Adipocyte (in vitro differentiated cells): Measurements from ENCODE around the gene ISCU.
"Not testable (repeated sequence)": the region's sequence is repeated elsewhere in the genome, so short reads cannot be mapped to it uniquely, and the experiment has no call there.

Source experiments
- DNase-seq: peaks from one replicate; pipeline ENCODE4 v3.0.0-alpha.2; 2015; ENCODE audit warnings: low read depth
- H3K27me3 ChIP-seq: replicated peaks from 2 replicates; pipeline ENCODE4 v1.7.0; 2013; ENCODE audit warnings: mild to moderate bottlenecking, low read length, moderate library complexity; ENCODE audit not compliant: control insufficient read depth, insufficient read depth
- H3K36me3 ChIP-seq: 2 replicates; pipeline ENCODE4 v1.7.0; 2013; ENCODE audit warnings: low read length, mild to moderate bottlenecking, moderate library complexity; ENCODE audit not compliant: control insufficient read depth, insufficient read depth, severe bottlenecking
- H3K4me1 ChIP-seq: 2 replicates; pipeline ENCODE4 v1.7.0; 2013; ENCODE audit warnings: mild to moderate bottlenecking, low read length, moderate library complexity; ENCODE audit not compliant: control insufficient read depth, insufficient read depth
- H3K4me3 ChIP-seq: 2 replicates; pipeline ENCODE4 v1.7.0; 2013; ENCODE audit warnings: mild to moderate bottlenecking, low read length, moderate library complexity
- H3K9ac ChIP-seq: 2 replicates; pipeline ENCODE4 v1.7.0; 2013; ENCODE audit warnings: mild to moderate bottlenecking, low read length, moderate library complexity
- H3K9me3 ChIP-seq: 2 replicates; pipeline ENCODE4 v1.7.0; 2013; ENCODE audit warnings: mild to moderate bottlenecking, low read length, moderate library complexity; ENCODE audit not compliant: control insufficient read depth

ISCU gene

DNA sequence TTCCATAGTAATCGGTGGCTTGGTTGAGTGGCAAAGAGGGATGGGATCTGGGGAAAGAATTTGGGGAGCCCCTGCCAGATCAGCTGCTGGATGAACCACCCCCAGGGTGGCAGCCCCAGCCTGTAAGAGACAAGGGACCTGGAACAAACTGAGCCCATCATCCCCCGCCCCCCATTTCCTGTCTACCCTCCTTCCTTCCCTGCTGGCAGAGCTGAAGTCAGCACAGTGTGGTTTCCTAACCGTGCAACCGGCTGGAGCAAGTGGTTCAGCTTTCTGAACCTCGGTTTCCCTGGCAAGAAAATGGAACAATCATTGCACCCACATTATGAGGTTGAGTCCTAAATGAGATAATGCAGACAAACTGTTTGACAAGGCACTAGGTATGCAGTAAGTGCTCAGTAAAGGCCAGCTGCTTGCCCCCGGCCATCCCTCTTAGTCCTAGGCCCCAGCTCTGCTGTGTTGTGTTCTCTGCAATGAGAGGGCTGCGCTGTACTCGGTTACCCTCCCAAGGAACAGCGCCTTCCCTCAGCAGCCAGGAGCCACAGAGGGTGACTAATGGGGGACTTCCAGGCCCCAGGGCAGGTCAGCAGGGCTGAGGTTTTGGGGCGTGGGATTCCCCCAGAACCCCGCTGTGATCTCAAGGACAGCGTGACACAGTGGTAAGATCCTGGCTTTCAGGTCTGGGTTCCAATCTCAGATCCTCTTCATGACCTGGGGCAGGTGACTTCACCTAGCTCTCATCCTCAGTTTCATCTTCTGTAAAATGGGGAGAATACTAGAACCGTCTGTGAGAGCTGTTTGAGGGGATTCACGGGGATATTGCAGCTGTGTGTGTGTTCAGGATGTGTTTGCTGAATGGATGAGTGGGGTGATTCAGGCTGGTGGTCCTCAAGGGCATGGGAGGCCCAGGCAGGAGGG lies 54.8 kb downstream of the ISCU start:
- no peaks in the 10 kb centered on the region for H3K27me3 ChIP-seq
- no peak for DNase-seq

DNA sequence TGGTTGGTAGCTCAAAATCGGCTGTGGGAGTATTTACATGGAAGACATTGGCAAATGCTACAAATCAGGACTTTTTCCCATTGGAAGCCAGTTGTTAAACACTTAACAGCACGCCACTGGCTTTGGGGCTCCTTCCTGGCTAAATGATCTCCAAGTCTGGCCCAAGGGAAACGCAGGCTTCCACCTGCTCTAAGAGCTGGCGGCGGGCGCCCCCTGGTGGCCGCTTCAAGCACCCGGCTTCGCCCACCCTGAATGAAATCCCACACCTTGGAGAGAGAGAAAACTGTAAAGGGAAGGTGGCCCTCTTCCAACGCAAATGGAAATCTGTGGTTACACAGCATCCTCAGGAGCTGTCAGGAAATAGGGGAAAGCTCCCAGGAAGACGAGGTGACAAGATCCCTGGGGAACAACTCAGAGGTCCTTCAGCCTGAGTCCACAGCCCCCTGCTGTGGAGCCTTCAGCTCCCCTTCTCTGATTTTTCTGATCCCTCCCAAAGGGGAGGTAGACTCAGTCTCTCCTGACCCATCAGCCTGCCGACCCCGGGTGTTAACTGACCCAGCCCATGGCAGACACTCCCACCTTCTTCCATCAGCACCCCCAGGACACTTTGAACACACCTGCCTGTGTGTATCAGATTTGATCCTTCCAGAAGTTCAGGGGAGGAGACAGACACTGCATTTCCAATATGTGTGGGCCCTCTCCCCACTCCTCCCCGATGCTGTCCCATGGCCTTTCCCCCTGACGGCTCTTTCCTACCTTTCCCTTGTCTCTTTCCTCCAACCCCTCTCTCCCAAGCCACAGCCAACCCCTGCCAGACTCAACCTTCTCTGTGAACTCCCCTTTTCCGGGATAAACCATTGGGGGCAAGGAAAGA lies 55.9 kb downstream of the ISCU start:
- Histone ChIP-seq H3K36me3 (no peaks in the 10 kb centered on the region), H3K4me3 (no peak overlapping the region), H3K9me3 (peaks cover 5% of the 10 kb centered on the region), H3K4me1 (peaks cover 48% of the 10 kb centered on the region), H3K27me3 (no peaks in the 10 kb centered on the region), H3K9ac (peak overlapping the region; percentile 74)
- peak; percentile 95 for DNase-seq

More for the DNA sequence above, 54.8 kb downstream of the ISCU start:
- peak overlapping the region; percentile 74 for H3K9ac ChIP-seq
- peaks cover 5% of the 10 kb centered on the region for H3K9me3 ChIP-seq
- no peaks in the 10 kb centered on the region for H3K36me3 ChIP-seq
- H3K4me3 ChIP-seq = no peak overlapping the region
- H3K4me1 ChIP-seq = peaks cover 60% of the 10 kb centered on the region

DNA sequence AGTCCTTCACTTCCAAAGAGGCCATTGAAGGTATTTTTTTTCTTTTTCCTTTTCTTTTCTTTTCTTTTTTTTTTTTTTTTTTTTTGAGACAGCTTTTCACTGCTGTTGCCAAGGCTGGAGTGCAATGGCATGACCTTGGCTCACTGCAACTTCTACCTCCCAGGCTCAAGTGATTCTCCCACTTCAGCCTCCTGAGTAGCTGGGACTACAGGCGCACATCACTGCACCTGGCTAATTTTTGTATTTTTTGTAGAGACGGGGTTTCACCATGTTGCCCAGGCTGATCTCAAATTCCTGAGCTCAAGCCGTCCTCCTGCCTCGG lies 56.5 kb downstream of the ISCU start:
- not testable (repeated sequence) for H3K9ac ChIP-seq, H3K27me3 ChIP-seq

More for the DNA sequence above, 56.5 kb downstream of the ISCU start:
- not testable (repeated sequence) for DNase-seq, H3K9me3 ChIP-seq, H3K36me3 ChIP-seq, H3K4me3 ChIP-seq
- peaks cover 43% of the 10 kb centered on the region for H3K4me1 ChIP-seq
